Osteocyte (in vitro differentiated cells): Measurements from ENCODE around the gene COL15A1. TPM values are rescaled to one million over a fixed set of nuclear protein-coding genes. Genes with fewer than 3 reads are reported as not detected.

ENCODE experiments used
- total RNA-seq: library from RNA; stranded (reverse); gene quantifications from 2 replicates; pipeline ENCODE4 v1.2.1, GENCODE V29; 2021

Gene COL15A1
- total RNA-seq, 1 donor from 2014 or later = 0.81 TPM

Other genes starting within 250 kb of the COL15A1 start
- gene GABBR2, start 235.0 kb upstream of the COL15A1 start, total RNA-seq = not detected in 2 replicates
- gene ANKS6, start 147.4 kb upstream of the COL15A1 start, total RNA-seq = 16.6 and 21.1 TPM in 2 replicates
- gene GALNT12, start 136.2 kb upstream of the COL15A1 start, total RNA-seq = not detected in 2 replicates
- 53.3 and 56.7 TPM in 2 replicates for gene TGFBR1, start 161.2 kb downstream of the COL15A1 start, total RNA-seq